ENCODE measurements around the gene SEMA7A. TPM values are rescaled to one million over a fixed set of nuclear protein-coding genes. Genes with fewer than 3 reads are reported as not detected.

SEMA7A gene
- polyA plus RNA-seq, 1 donor from 2014 or later, result 5.0 TPM

- Mint-ChIP-seq H3K27ac (peak overlapping the region in 1 of 3 donors; percentile 47), H3K9me3 (no peaks in the 10 kb centered on the region), H3K27me3 (no peaks in the 10 kb centered on the region), H3K36me3 (no peaks in the 10 kb centered on the region), H3K4me1 (peaks cover 30 to 66% (median 65%) of the 10 kb centered on the region in 3 donors), H3K4me3 (no peak overlapping the region)
Measured at GRCh38 chr15:74388363-74388951, 45.3 kb downstream of the SEMA7A start.

DNA sequence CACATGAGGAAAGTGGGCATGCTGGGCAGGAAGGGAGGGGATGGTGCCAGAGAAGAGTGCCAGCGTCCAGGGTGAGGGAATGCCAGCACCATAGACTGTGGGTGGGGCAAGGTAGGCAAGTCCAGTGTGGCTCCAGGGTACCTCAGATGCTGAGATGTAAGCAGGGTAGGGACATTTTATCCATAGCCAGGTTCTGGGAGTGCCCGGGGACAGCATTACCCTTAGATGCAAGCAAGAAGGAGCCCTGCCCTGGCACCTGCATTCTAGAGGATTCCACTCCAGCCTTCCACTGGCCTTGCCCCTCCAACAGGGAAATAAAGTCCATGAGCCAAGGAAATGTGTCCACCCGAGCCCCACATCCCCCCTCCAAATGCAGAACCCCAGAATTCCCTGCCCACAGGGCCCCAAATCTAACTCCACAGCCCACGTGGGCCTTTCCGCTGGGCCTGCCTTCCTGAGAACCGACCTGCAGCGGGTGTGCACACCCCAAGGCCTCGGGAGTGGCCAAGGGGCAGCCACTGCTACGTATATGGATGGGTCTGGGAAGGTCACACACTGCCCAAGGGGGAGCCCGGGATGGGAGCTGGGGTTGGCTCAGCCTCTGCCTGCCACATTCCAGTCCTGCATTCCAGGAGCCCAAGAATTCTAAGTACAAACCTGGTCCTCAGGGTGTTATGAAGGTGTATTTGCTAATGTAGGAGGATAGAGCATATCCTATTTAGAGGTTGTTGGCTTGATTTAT lies 46.0 kb downstream of the SEMA7A start:
- H3K27ac Mint-ChIP-seq, result peak overlapping the region in 2 of 3 donors; percentile 90 to 92
- H3K9me3 Mint-ChIP-seq, result no peaks in the 10 kb centered on the region
- H3K4me1 Mint-ChIP-seq, result peaks cover 29 to 65% (median 62%) of the 10 kb centered on the region in 3 donors
- H3K4me3 Mint-ChIP-seq, result no peak overlapping the region
- no peaks in the 10 kb centered on the region for H3K27me3 Mint-ChIP-seq
- no peaks in the 10 kb centered on the region for H3K36me3 Mint-ChIP-seq

GRCh38 chr15:74387141-74387541 lies 46.6 kb downstream of the SEMA7A start:
- no peaks in the 10 kb centered on the region for H3K36me3 Mint-ChIP-seq
- peaks cover 29 to 64% (median 60%) of the 10 kb centered on the region in 3 donors for H3K4me1 Mint-ChIP-seq
- peak overlapping the region; percentile 90 to 93 (median 92) for H3K27ac Mint-ChIP-seq
- peak overlapping the region in 1 of 4 donors; percentile 68 for H3K4me3 Mint-ChIP-seq
- no peaks in the 10 kb centered on the region for H3K27me3 Mint-ChIP-seq
- H3K9me3 Mint-ChIP-seq, result no peaks in the 10 kb centered on the region

GRCh38 chr15:74386496-74387140 lies 47.1 kb downstream of the SEMA7A start:
- H3K9me3 Mint-ChIP-seq, result no peaks in the 10 kb centered on the region
- H3K27ac Mint-ChIP-seq, result peak overlapping the region; percentile 92 to 98 (median 98)
- H3K4me1 Mint-ChIP-seq, result peaks cover 27 to 59% (median 56%) of the 10 kb centered on the region in 3 donors
- H3K4me3 Mint-ChIP-seq, result peak overlapping the region in 2 of 4 donors; percentile 41 to 68
- no peaks in the 10 kb centered on the region for H3K36me3 Mint-ChIP-seq
- no peaks in the 10 kb centered on the region for H3K27me3 Mint-ChIP-seq

DNA sequence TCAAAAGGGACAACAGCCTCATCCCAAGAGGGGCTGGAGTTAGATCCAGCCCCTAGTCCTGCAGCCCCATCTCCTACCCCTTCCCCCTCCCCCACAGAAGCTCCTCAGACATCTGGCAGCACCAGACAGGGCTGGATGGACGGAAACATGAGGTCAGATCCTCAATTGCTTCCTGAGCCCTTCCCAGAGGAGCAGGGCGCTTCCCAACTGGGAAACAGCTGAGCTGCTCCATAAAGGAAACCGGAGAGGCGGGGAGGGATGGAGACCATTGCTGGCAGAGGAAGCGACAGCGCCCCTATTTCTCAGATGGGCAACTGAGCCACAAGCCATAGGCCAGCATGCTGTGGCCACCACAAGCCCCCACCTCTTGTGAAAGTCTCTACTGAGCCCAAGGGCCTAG lies 48.0 kb downstream of the SEMA7A start:
- no peaks in the 10 kb centered on the region for H3K27me3 Mint-ChIP-seq
- H3K36me3 Mint-ChIP-seq, result no peaks in the 10 kb centered on the region
- H3K27ac Mint-ChIP-seq, result peak overlapping the region; percentile 92 to 98 (median 98)
- peak overlapping the region in 2 of 4 donors; percentile 77 to 78 for H3K4me3 Mint-ChIP-seq
- H3K4me1 Mint-ChIP-seq, result peaks cover 23 to 52% (median 49%) of the 10 kb centered on the region in 3 donors
- H3K9me3 Mint-ChIP-seq, result no peaks in the 10 kb centered on the region

DNA sequence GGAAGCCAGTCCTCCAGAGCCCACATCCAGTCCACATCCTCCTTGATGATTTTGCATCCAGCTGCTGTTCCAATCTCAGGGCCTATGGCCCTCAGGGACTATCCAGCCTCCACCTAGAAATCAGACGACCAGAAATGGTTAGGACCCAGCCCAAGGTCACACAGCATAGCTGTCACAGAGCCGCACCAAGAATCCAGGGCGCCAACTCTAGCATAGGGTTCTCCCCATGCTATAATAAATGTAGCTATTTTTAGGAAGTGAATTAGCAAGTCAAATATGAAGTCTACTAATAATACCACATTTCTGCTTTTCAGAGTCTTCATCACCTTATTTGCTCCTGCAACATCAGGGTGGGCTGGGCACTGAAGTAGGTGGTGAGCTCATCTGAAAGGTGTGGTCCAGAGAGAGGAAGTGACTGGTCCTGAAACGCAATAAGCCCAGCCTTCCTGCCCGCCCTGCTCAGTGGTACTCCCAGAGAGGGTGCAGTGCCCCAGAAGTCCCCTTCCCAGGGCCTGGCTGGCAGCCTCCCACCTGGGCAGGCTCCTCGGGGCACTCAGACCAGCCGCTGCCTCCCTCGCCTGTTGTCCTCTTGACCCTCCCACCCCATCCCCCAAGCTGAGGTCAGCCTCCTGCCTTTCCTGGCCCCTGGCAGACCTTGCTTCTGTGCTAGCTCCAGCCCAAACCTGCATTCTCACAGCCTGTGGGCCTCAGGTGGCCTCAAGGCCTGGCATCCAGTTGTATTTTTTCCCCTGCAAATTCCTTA lies 48.7 kb downstream of the SEMA7A start:
- Mint-ChIP-seq H3K27ac (peak overlapping the region; percentile 92 to 98 (median 98)), H3K27me3 (no peaks in the 10 kb centered on the region), H3K36me3 (no peaks in the 10 kb centered on the region), H3K4me1 (peaks cover 18 to 47% (median 45%) of the 10 kb centered on the region in 3 donors), H3K9me3 (no peaks in the 10 kb centered on the region), H3K4me3 (peak overlapping the region; percentile 71 to 95 (median 78))

- Mint-ChIP-seq H3K9me3 (no peaks in the 10 kb centered on the region), H3K27me3 (no peaks in the 10 kb centered on the region), H3K27ac (peak overlapping the region; percentile 92 to 98 (median 98)), H3K4me3 (peak overlapping the region in 3 of 4 donors; percentile 77 to 95 (median 80)), H3K4me1 (peaks cover 18 to 47% (median 45%) of the 10 kb centered on the region in 3 donors), H3K36me3 (no peaks in the 10 kb centered on the region)
Measured at GRCh38 chr15:74384566-74384880, 49.2 kb downstream of the SEMA7A start.

GRCh38 chr15:74383695-74384565 lies 49.8 kb downstream of the SEMA7A start:
- H3K4me1 Mint-ChIP-seq, result peaks cover 15 to 50% (median 47%) of the 10 kb centered on the region in 3 donors

DNA sequence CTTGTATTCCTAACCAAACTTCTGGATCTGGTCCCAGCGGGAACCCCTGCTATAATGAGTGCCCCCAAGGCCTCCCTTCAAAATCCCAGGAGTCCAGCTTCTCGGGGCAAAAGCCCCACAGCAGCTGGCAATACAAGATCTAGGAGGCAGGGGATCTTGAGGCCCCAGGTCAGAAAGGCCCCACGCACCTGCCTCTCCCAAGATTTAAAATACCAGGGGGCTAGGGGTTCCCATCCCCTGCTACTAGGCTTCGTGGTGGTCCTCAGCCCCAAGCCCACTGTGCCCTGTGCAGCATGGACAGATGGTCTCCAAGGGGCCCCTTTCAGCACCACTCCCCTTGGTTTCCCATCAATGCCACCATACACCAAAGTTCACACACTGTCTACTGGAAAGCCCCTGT lies 50.5 kb downstream of the SEMA7A start:
- Mint-ChIP-seq H3K4me3 (peak overlapping the region in 1 of 4 donors; percentile 71), H3K36me3 (no peaks in the 10 kb centered on the region), H3K9me3 (no peaks in the 10 kb centered on the region), H3K4me1 (peaks cover 14 to 53% (median 47%) of the 10 kb centered on the region in 3 donors), H3K27ac (peak overlapping the region; percentile 92 to 98 (median 98)), H3K27me3 (no peaks in the 10 kb centered on the region)

More at GRCh38 chr15:74383695-74384565, 49.8 kb downstream of the SEMA7A start:
- H3K4me3 Mint-ChIP-seq, result peak overlapping the region; percentile 55 to 95 (median 65)
- no peaks in the 10 kb centered on the region for H3K36me3 Mint-ChIP-seq
- H3K9me3 Mint-ChIP-seq, result no peaks in the 10 kb centered on the region
- peak overlapping the region; percentile 92 to 98 (median 98) for H3K27ac Mint-ChIP-seq
- H3K27me3 Mint-ChIP-seq, result no peaks in the 10 kb centered on the region

DNA sequence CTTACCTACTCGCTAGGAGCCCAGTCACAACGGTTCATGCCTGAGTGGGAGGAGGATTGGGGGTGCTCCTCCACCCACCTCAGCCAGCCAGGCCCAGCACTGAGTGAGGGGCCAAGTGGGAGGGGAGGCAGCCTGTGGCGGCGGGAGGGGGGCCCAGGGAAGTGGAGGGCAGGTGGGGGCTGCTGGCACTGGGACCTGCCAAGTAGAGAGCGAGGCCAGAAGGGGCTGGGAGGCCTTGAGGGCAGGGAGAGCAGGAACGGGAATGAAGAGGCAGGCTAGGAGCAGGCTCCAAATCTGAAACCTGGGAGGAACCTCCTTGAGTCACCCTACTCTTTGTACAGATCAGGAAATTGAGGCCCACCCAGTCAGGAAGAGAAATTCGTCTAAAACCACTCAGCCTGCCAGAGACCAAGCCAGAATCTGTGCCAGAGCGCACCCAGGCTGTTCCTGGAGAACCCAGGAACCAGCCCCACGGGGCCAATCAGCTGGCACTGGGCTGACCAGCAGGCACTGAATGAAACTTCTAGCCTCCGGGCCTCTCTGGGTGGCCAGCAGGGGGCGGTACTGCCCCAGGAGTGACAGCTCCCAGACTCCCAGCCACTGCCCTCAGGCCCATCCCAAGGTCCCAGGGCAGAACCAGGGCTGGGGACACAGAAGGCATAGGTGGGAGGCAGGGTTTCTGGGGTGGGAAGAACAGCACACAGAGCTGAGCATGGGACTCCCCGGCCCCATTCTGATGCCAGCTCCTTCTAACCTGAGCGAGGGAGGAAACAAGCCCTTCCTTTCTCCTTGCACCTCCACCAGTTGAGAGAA lies 51.5 kb downstream of the SEMA7A start:
- Mint-ChIP-seq H3K27ac (peak overlapping the region in 2 of 3 donors; percentile 92 to 98), H3K4me1 (peaks cover 14 to 51% (median 42%) of the 10 kb centered on the region in 3 donors), H3K9me3 (no peaks in the 10 kb centered on the region), H3K36me3 (no peaks in the 10 kb centered on the region), H3K4me3 (peak overlapping the region in 1 of 4 donors; percentile 39), H3K27me3 (no peaks in the 10 kb centered on the region)

DNA sequence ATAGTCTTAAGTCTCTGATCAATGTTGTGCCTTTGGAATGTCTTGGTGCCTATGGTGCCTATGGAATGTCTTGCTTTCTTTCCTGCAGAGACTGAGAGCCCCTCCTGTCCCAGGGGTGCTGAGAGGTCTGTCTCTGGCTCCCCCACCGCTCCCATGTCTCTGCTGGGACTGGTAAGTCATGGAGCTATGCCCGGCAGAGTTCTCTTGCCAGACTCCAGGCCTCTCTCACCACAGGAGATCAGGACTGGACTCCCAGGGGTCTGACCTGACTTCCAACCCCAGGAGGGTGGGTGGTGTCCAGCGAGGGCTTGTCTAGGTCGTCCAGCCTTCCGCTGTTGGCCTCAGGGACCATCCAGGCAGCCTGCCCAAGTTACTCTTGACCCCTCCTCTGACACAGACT lies 52.3 kb downstream of the SEMA7A start:
- no peaks in the 10 kb centered on the region for H3K36me3 Mint-ChIP-seq
- H3K27me3 Mint-ChIP-seq, result no peaks in the 10 kb centered on the region
- peak overlapping the region in 1 of 3 donors; percentile 20 for H3K27ac Mint-ChIP-seq
- H3K4me1 Mint-ChIP-seq, result peaks cover 14 to 47% (median 35%) of the 10 kb centered on the region in 3 donors
- no peaks in the 10 kb centered on the region for H3K9me3 Mint-ChIP-seq
- no peak overlapping the region for H3K4me3 Mint-ChIP-seq

GRCh38 chr15:74381190-74381453 lies 52.6 kb downstream of the SEMA7A start:
- H3K9me3 Mint-ChIP-seq, result no peaks in the 10 kb centered on the region
- H3K4me3 Mint-ChIP-seq, result no peak overlapping the region
- no peaks in the 10 kb centered on the region for H3K27me3 Mint-ChIP-seq
- no peaks in the 10 kb centered on the region for H3K36me3 Mint-ChIP-seq
- peak overlapping the region in 1 of 3 donors; percentile 20 for H3K27ac Mint-ChIP-seq
- peaks cover 14 to 44% (median 32%) of the 10 kb centered on the region in 3 donors for H3K4me1 Mint-ChIP-seq

DNA sequence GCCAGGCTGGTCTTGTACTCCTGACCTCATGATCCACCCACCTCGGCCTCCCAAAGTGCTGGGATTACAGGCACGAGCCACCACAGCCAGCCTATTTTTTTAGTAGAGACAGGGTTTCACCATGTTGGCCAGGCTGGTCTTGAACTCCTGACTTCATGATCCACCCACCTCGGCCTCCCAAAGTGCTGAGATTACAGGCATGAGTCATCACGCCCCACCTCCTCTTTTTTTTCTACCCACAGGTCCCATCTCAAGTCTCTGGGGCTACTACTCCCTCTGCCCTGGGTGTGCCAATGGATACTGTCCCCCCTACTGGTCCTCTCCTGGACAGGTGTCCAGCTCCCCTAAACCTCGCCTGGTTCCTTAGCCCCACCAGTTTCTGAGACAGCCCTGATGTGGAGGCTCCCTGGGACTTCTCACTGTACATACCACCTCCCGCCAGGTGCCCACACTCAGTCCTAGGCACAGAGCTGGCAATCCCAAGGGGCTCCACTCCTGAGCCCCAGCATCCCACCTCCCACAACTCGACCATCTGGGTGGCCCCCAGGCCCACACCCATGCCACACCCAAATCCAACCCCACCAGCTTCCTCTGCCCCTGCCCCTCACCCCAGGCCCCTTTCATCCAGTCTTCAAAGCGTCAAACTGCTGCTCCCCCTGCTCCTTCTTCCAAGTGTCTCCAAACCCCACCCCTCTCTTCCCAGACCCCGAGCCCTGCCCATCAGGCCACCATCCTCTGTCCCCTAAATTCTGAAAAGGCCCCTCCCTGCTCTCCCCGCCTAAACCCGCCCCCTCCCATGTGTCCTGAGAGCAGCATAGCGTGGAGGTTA lies 53.2 kb downstream of the SEMA7A start:
- Mint-ChIP-seq H3K4me3 (no peak overlapping the region), H3K27ac (peak overlapping the region in 1 of 3 donors; percentile 35), H3K9me3 (no peaks in the 10 kb centered on the region)

More for the DNA sequence above, 53.2 kb downstream of the SEMA7A start:
- no peaks in the 10 kb centered on the region for H3K36me3 Mint-ChIP-seq
- H3K27me3 Mint-ChIP-seq, result no peaks in the 10 kb centered on the region
- peaks cover 14 to 41% (median 29%) of the 10 kb centered on the region in 3 donors for H3K4me1 Mint-ChIP-seq

Measured in IgD-negative memory B cell (primary cell).